Measurements from ENCODE around the gene PRPF38A.

Gene PRPF38A

GRCh38 chr1:52463891-52464290 is 59.5 kb downstream of the PRPF38A start:
- no peak for DNase-seq (ENCODE audit: low read depth in 2 of 2)

- no peak for DNase-seq (ENCODE audit: low read depth in 2 of 2)
Observed at GRCh38 chr1:52469108-52469507, 64.7 kb downstream of the PRPF38A start.
